Epithelial cell of proximal tubule (primary cell): ENCODE measurements around the gene PAPPA. TPM values are rescaled to one million over a fixed set of nuclear protein-coding genes. Genes with fewer than 3 reads are reported as not detected.
A peak's percentile ranks its signal among the peaks of the same experiment; 100 is the strongest.

Source experiments
- DNase-seq: peaks from one replicate; pipeline ENCODE4 v3.0.0-alpha.2; 2011; ENCODE audit warnings: low read depth
- H3K4me3 ChIP-seq: 2 replicates; pipeline ENCODE4 v1.5.1; 2011; ENCODE audit warnings: low read depth, mild to moderate bottlenecking, low read length
- total RNA-seq: library from RNA; depleted of rRNA; stranded (reverse); fragments of >200 nt; gene quantifications from 2 replicates; pipeline ENCODE4 v1.2.3, GENCODE V29; 2015
- TF ChIP-seq, protein P1 (sequence below): conservative IDR thresholded peaks from 2 replicates; pipeline ENCODE4 v1.5.1; 2012; ENCODE audit warnings: low read depth, mild to moderate bottlenecking, low read length

Gene PAPPA
- total RNA-seq, 1 donor from 2014 or later = 2.5 TPM

DNA sequence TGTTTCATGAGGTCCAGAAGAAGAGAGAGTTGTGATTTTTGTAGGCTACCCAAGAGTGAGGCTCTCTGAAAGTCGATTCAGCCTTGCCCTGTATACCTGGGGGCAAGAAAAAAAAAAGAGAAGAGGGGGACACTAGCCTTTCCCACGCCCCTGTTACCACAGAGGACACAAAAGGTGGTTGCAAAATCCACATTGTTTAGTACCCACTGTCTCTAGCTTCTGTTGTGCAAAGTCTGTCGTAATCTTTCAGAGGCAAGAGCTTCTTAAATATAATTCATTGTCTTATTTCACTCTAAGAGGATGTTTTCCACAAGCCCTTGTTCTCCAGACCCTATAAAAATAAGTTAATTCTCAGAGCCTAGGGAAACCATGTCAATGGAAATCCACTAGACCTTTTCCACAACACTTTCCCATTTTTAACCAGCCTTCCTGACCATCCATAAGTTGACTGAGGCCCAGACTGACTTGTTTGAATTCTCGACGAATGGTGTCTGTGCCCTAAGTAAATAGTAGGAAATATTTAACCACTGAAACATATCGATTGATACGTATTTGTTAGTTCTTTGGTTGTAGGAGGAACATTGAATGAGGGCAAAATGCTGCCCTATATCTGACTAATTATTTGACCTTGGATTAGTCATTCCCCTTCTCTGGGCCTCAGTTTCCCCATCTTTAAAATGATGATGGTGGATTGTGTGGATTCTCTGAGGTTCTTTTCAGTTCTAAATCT lies 182.7 kb downstream of the PAPPA start:
- TF ChIP-seq, protein P1, sequence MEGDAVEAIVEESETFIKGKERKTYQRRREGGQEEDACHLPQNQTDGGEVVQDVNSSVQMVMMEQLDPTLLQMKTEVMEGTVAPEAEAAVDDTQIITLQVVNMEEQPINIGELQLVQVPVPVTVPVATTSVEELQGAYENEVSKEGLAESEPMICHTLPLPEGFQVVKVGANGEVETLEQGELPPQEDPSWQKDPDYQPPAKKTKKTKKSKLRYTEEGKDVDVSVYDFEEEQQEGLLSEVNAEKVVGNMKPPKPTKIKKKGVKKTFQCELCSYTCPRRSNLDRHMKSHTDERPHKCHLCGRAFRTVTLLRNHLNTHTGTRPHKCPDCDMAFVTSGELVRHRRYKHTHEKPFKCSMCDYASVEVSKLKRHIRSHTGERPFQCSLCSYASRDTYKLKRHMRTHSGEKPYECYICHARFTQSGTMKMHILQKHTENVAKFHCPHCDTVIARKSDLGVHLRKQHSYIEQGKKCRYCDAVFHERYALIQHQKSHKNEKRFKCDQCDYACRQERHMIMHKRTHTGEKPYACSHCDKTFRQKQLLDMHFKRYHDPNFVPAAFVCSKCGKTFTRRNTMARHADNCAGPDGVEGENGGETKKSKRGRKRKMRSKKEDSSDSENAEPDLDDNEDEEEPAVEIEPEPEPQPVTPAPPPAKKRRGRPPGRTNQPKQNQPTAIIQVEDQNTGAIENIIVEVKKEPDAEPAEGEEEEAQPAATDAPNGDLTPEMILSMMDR = no peak
- H3K4me3 ChIP-seq = no peak overlapping the region
- no peak for DNase-seq

DNA sequence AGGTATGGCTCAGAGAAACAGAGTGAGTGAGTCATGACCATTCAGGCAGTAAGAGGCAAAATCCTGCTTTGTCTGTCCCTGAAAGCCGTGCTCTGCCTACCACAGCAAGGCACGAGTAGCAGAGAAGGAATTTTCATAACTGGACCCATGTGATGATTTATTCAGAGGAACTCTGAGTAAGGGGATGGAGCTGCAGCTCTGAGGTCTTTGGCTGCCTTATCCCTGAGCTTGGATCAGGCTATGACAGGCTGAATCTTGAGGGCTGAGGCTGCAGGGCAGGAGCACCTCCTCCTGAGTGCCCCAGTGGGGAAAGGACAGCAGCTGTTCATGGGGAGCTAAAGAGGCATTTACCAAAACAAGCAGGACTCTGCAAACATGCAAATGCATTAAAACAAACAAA lies 183.4 kb downstream of the PAPPA start:
- peak; percentile 41 for DNase-seq
- TF ChIP-seq, protein P1 = no peak
- H3K4me3 ChIP-seq = no peak overlapping the region

DNA sequence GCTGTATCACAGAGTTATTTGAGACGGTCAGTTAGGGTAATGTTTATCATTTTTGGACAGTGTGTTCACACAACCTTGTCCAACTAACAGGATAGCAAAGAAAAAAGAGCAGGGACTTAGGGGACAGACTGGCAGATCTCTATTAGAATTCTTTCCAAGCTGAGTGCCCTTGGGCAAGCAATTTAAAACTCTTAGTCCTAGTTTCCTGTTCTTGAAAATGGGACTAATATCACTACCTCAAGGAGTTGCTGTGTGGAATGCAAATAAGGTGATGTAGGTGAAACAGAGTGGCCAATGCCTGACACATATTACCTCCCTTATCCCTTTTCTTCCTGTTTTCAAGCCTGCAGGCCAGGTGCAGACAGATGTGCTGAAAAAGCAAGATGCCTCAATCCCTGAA lies 186.7 kb downstream of the PAPPA start:
- TF ChIP-seq, protein P1 = no peak
- DNase-seq = no peak
- H3K4me3 ChIP-seq = no peak overlapping the region

DNA sequence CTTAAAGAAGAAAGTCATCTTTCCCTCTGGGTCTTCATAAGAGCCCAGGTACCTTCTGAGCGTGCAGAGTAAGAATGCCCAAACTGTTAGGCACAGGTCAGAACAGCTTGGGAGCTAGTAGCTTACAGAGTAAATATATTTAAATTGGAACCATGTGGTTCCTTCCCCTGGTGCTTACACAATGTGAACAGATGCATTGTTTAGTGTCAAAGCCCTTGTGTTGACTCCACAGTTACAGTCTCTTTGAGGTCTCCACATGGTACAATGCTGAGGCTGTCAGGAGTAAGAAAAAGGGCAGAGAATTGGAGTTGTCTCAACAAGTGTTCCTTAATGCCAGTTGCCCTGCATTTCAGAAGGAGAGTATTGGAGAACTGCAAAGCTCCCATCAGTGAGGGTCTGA lies 188.5 kb downstream of the PAPPA start:
- DNase-seq = no peak
- TF ChIP-seq, protein P1 = no peak
- H3K4me3 ChIP-seq = no peak overlapping the region

DNA sequence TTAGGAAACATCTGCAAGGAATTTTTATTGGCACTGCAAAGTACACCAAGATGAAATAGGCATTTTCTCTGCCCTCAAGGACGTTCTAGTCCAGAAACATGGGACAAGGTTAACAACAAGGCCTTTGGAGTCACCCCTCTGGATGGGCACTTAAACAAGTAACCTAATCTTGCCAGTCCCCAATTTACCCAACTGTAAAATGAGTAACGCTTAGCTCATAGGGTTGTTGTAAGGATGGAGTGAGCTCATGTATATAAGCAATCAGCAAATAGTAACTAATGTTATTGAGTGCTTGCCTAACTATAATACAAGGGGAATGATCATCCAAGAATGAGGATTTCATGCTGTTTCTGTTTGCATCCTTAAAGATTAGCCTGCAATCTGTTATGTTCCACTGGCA lies 189.3 kb downstream of the PAPPA start:
- TF ChIP-seq, protein P1 = no peak
- no peak overlapping the region for H3K4me3 ChIP-seq
- DNase-seq = no peak

DNA sequence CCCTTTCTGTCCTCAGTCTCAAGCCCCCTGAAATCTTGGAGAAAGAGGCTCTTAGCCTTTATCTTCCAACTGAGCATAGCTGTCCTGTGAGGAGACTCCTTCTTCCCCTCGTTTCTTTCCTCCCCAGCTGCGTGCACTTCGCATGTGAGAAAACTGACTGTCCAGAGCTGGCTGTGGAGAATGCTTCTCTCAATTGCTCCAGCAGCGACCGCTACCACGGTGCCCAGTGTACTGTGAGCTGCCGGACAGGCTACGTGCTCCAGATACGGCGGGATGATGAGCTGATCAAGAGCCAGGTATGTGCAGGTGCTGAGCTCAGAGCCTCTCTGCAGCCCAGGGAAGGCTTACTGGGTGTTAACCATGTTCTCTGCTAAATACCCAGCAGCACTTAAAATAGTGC lies 190.8 kb downstream of the PAPPA start:
- no peak for DNase-seq
- TF ChIP-seq, protein P1 = no peak
- H3K4me3 ChIP-seq = no peak overlapping the region

DNA sequence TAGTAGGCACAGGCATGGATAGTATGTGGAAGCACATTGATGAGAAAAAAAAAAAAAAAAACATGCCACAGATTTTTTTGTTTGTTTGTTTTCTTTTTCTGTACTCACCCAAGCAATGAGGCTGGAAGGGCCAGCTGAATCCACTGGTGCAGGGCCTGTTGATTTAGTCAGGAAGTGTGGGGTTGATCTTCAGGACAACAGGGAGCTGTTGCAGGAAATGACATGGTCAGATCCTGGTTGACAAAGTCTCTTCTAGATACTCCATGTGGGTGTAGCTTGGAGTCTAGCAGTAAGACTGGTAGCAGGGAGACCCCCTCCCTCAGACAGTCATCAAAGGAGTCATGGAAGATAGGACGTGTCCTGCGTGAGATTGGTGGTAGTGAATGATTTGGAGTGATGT lies 191.8 kb downstream of the PAPPA start:
- H3K4me3 ChIP-seq = no peak overlapping the region
- DNase-seq = no peak
- TF ChIP-seq, protein P1 = no peak
